ENCODE results near the gene CFAP46.

DNA sequence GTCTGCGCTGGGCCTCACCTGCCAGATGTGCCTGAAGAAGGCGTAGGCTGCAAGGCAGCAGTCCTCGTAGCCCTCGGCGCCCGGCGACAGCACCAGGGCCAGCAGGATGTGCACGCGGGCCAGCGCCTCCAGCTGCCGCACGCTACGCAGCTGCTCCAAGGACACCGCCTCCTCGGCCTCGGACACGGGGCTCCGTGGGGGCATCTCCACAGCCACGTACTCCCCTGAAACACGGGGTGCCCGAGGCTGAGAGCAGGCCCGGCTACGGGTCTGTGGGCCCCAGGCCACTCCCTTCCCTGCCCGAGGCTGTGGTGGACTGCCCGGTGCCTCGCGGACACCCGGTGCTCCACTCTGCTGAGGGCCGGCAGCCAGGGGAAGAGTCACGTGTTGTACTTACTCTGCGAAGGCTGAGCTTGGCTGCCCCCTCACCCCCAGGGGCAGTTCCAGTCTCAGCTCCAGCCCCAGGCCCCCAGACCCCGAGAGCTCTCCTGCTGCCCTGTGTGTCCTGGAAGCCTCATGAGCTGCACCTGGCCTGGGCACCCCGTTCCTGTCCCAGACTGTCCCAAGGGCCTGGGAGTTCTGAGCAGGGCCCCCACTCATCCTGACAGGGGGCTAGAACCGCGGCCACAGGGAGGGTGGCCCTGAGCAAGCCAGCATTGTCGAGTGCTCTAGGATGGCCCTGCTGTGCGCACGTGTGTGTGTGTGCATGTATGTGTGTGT lies 62.8 kb downstream of the CFAP46 start:
- TF ChIP-seq POLR2AphosphoS5 (IDR thresholded peaks at IDR 0.05) (no peak), POLR2A (IDR thresholded peaks at IDR 0.05) (no peak), EP300 (IDR thresholded peaks at IDR 0.05) (no peak)
- TF ChIP-seq, protein P1, sequence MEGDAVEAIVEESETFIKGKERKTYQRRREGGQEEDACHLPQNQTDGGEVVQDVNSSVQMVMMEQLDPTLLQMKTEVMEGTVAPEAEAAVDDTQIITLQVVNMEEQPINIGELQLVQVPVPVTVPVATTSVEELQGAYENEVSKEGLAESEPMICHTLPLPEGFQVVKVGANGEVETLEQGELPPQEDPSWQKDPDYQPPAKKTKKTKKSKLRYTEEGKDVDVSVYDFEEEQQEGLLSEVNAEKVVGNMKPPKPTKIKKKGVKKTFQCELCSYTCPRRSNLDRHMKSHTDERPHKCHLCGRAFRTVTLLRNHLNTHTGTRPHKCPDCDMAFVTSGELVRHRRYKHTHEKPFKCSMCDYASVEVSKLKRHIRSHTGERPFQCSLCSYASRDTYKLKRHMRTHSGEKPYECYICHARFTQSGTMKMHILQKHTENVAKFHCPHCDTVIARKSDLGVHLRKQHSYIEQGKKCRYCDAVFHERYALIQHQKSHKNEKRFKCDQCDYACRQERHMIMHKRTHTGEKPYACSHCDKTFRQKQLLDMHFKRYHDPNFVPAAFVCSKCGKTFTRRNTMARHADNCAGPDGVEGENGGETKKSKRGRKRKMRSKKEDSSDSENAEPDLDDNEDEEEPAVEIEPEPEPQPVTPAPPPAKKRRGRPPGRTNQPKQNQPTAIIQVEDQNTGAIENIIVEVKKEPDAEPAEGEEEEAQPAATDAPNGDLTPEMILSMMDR (IDR thresholded peaks at IDR 0.05) = no peak

Measured in upper lobe of left lung (tissue), 4 donors.